Measurements from ENCODE around the gene KCNIP1.
"Not testable (repeated sequence)": the region's sequence is repeated elsewhere in the genome, so short reads cannot be mapped to it uniquely, and the experiment has no call there.

Gene KCNIP1

GRCh38 chr5:170752257-170753215, 248.7 kb downstream of the KCNIP1 start:
- no peaks in the 10 kb centered on the region for H3K4me1 Mint-ChIP-seq (ENCODE audit: low read depth)
- H3K27ac Mint-ChIP-seq, result no peak overlapping the region
- peaks cover 13% of the 10 kb centered on the region for H3K27me3 Mint-ChIP-seq
- no peaks in the 10 kb centered on the region for H3K36me3 Mint-ChIP-seq
- no peak overlapping the region for H3K4me3 Mint-ChIP-seq
- H3K9me3 Mint-ChIP-seq (ENCODE audit: low read depth), result no peaks in the 10 kb centered on the region

- H3K4me3 Mint-ChIP-seq, result no peak overlapping the region
- no peaks in the 10 kb centered on the region for H3K36me3 Mint-ChIP-seq
- H3K9me3 Mint-ChIP-seq (ENCODE audit: low read depth), result no peaks in the 10 kb centered on the region
- H3K4me1 Mint-ChIP-seq (ENCODE audit: low read depth), result no peaks in the 10 kb centered on the region
- peaks cover 8% of the 10 kb centered on the region for H3K27me3 Mint-ChIP-seq
- H3K27ac Mint-ChIP-seq, result no peak overlapping the region
Observed at GRCh38 chr5:170753311-170753710, 249.5 kb downstream of the KCNIP1 start.

GRCh38 chr5:170754508-170754907, 250.7 kb downstream of the KCNIP1 start:
- not testable (repeated sequence) for H3K27ac Mint-ChIP-seq; H3K4me1 Mint-ChIP-seq (ENCODE audit: low read depth); H3K9me3 Mint-ChIP-seq (ENCODE audit: low read depth); H3K27me3 Mint-ChIP-seq; H3K36me3 Mint-ChIP-seq; H3K4me3 Mint-ChIP-seq

GRCh38 chr5:170755679-170756456, 252.0 kb downstream of the KCNIP1 start:
- no peaks in the 10 kb centered on the region for H3K4me1 Mint-ChIP-seq (ENCODE audit: low read depth)
- no peaks in the 10 kb centered on the region for H3K36me3 Mint-ChIP-seq
- H3K9me3 Mint-ChIP-seq (ENCODE audit: low read depth), result no peaks in the 10 kb centered on the region
- no peak overlapping the region for H3K27ac Mint-ChIP-seq
- peaks cover 4% of the 10 kb centered on the region for H3K27me3 Mint-ChIP-seq
- no peak overlapping the region for H3K4me3 Mint-ChIP-seq

GRCh38 chr5:170756691-170757090, 252.9 kb downstream of the KCNIP1 start:
- no peaks in the 10 kb centered on the region for H3K4me1 Mint-ChIP-seq (ENCODE audit: low read depth)

GRCh38 chr5:170757182-170757601, 253.4 kb downstream of the KCNIP1 start:
- no peaks in the 10 kb centered on the region for H3K4me1 Mint-ChIP-seq (ENCODE audit: low read depth)
- no peaks in the 10 kb centered on the region for H3K9me3 Mint-ChIP-seq (ENCODE audit: low read depth)
- H3K4me3 Mint-ChIP-seq, result no peak overlapping the region
- H3K27ac Mint-ChIP-seq, result no peak overlapping the region
- no peaks in the 10 kb centered on the region for H3K36me3 Mint-ChIP-seq
- peaks cover 5% of the 10 kb centered on the region for H3K27me3 Mint-ChIP-seq

More at GRCh38 chr5:170756691-170757090, 252.9 kb downstream of the KCNIP1 start:
- Mint-ChIP-seq H3K4me3 (no peak overlapping the region), H3K36me3 (no peaks in the 10 kb centered on the region), H3K27me3 (peaks cover 4% of the 10 kb centered on the region), H3K9me3 (ENCODE audit: low read depth) (no peaks in the 10 kb centered on the region), H3K27ac (no peak overlapping the region)

GRCh38 chr5:170757669-170758068, 253.8 kb downstream of the KCNIP1 start:
- no peak overlapping the region for H3K4me3 Mint-ChIP-seq

GRCh38 chr5:170758481-170758880, 254.7 kb downstream of the KCNIP1 start:
- peaks cover 3% of the 10 kb centered on the region for H3K27me3 Mint-ChIP-seq
- H3K27ac Mint-ChIP-seq, result no peak overlapping the region
- no peaks in the 10 kb centered on the region for H3K9me3 Mint-ChIP-seq (ENCODE audit: low read depth)
- no peaks in the 10 kb centered on the region for H3K4me1 Mint-ChIP-seq (ENCODE audit: low read depth)
- no peak overlapping the region for H3K4me3 Mint-ChIP-seq
- no peaks in the 10 kb centered on the region for H3K36me3 Mint-ChIP-seq

More at GRCh38 chr5:170757669-170758068, 253.8 kb downstream of the KCNIP1 start:
- H3K9me3 Mint-ChIP-seq (ENCODE audit: low read depth), result no peaks in the 10 kb centered on the region
- no peaks in the 10 kb centered on the region for H3K36me3 Mint-ChIP-seq
- H3K27me3 Mint-ChIP-seq, result peaks cover 4% of the 10 kb centered on the region
- H3K27ac Mint-ChIP-seq, result no peak overlapping the region
- H3K4me1 Mint-ChIP-seq (ENCODE audit: low read depth), result no peaks in the 10 kb centered on the region

GRCh38 chr5:170760113-170760512, 256.3 kb downstream of the KCNIP1 start:
- H3K4me1 Mint-ChIP-seq (ENCODE audit: low read depth), result no peaks in the 10 kb centered on the region
- no peak overlapping the region for H3K27ac Mint-ChIP-seq
- no peaks in the 10 kb centered on the region for H3K9me3 Mint-ChIP-seq (ENCODE audit: low read depth)
- no peaks in the 10 kb centered on the region for H3K36me3 Mint-ChIP-seq
- H3K27me3 Mint-ChIP-seq, result peaks cover 3% of the 10 kb centered on the region
- H3K4me3 Mint-ChIP-seq, result no peak overlapping the region

GRCh38 chr5:170761048-170761707, 257.4 kb downstream of the KCNIP1 start:
- Mint-ChIP-seq H3K27me3 (peaks cover 3% of the 10 kb centered on the region), H3K4me3 (no peak overlapping the region), H3K27ac (no peak overlapping the region), H3K9me3 (ENCODE audit: low read depth) (no peaks in the 10 kb centered on the region), H3K4me1 (ENCODE audit: low read depth) (no peaks in the 10 kb centered on the region), H3K36me3 (no peaks in the 10 kb centered on the region)

GRCh38 chr5:170761708-170762066, 257.9 kb downstream of the KCNIP1 start:
- Mint-ChIP-seq H3K27ac (no peak overlapping the region), H3K4me1 (ENCODE audit: low read depth) (no peaks in the 10 kb centered on the region), H3K4me3 (no peak overlapping the region), H3K27me3 (peaks cover 3% of the 10 kb centered on the region), H3K9me3 (ENCODE audit: low read depth) (no peaks in the 10 kb centered on the region), H3K36me3 (no peaks in the 10 kb centered on the region)

- H3K36me3 Mint-ChIP-seq; H3K27ac Mint-ChIP-seq; H3K4me1 Mint-ChIP-seq (ENCODE audit: low read depth); H3K4me3 Mint-ChIP-seq; H3K9me3 Mint-ChIP-seq (ENCODE audit: low read depth); H3K27me3 Mint-ChIP-seq: not testable (repeated sequence)
Observed at GRCh38 chr5:170762298-170762697, 258.5 kb downstream of the KCNIP1 start.

GRCh38 chr5:170765868-170766267, 262.0 kb downstream of the KCNIP1 start:
- not testable (repeated sequence) for H3K27ac Mint-ChIP-seq; H3K27me3 Mint-ChIP-seq; H3K4me3 Mint-ChIP-seq; H3K4me1 Mint-ChIP-seq (ENCODE audit: low read depth); H3K9me3 Mint-ChIP-seq (ENCODE audit: low read depth); H3K36me3 Mint-ChIP-seq

- Mint-ChIP-seq H3K4me3 (no peak overlapping the region), H3K9me3 (ENCODE audit: low read depth) (no peaks in the 10 kb centered on the region), H3K36me3 (no peaks in the 10 kb centered on the region), H3K4me1 (ENCODE audit: low read depth) (no peaks in the 10 kb centered on the region), H3K27me3 (no peaks in the 10 kb centered on the region), H3K27ac (no peak overlapping the region)
Observed at GRCh38 chr5:170769246-170769645, 265.4 kb downstream of the KCNIP1 start.

- H3K27me3 Mint-ChIP-seq, result peaks cover 2% of the 10 kb centered on the region
- no peaks in the 10 kb centered on the region for H3K4me1 Mint-ChIP-seq (ENCODE audit: low read depth)
- H3K36me3 Mint-ChIP-seq, result no peaks in the 10 kb centered on the region
- no peak overlapping the region for H3K27ac Mint-ChIP-seq
- no peaks in the 10 kb centered on the region for H3K9me3 Mint-ChIP-seq (ENCODE audit: low read depth)
- no peak overlapping the region for H3K4me3 Mint-ChIP-seq
Observed at GRCh38 chr5:170769898-170770416, 266.1 kb downstream of the KCNIP1 start.
